ENCODE data around the gene ULK3. TPM values are rescaled to one million over a fixed set of nuclear protein-coding genes. Genes with fewer than 3 reads are reported as not detected.

The ULK3 gene
- total and polyA plus RNA-seq, 2 of the 4 experiments (the other 2 are of a cell fraction): 11.8 to 22.7 TPM

- H3K23ac ChIP-seq (ENCODE audit: low read depth, low read length): no peak overlapping the region
- dilution Hi-C loops (cut with HindIII; ENCODE audit: low sequenced_read_pairs, unreplicated experiment): no loop called here
- H3K4me1 ChIP-seq (ENCODE audit: control insufficient read depth, insufficient read depth, low read length): peaks cover 9% of the 10 kb centered on the region
- H2BK5ac ChIP-seq (ENCODE audit: low read depth, low read length, poor library complexity, severe bottlenecking): no peak overlapping the region
- no peak overlapping the region for H3K56ac ChIP-seq (ENCODE audit: extremely low read depth, insufficient read depth, low read length)
- no peak overlapping the region for H3K14ac ChIP-seq (replicated peaks; ENCODE audit: low read depth, low read length)
- no peak overlapping the region for H3K4me3 ChIP-seq (ENCODE audit: insufficient read depth, low read depth, low read length)
- no peak for ATAC-seq (ENCODE audit: low read depth)
- H2BK20ac ChIP-seq (ENCODE audit: low read depth, low read length): no peak overlapping the region
- intact Hi-C loops (cut with micrococcal nuclease): loop anchor here (5.0 kb wide), 1 partner anchor 49 kb away; the partner anchor contains the start of gene ULK3
- H4K20me1 ChIP-seq (ENCODE audit: insufficient read depth, low read length): no peaks in the 10 kb centered on the region; the same call in 1 of the 2 replicates
- H3K27ac ChIP-seq (ENCODE audit: insufficient read depth, low read length): no peak overlapping the region
- WGBS, 2 experiments (ENCODE audit: extremely low coverage in 2 of 2, insufficient read length in 1 of 2): no CpG with 5 or more reads among the region's 3 CpGs
- no peak overlapping the region for H4K91ac ChIP-seq (ENCODE audit: insufficient read depth, low read depth, low read length)
- CTCF ChIA-PET: interaction anchor here (1.1 kb wide), 1 partner anchor 10 kb away, joined by 3 read pairs; no protein-coding TSS in a partner anchor
- H3K18ac ChIP-seq (ENCODE audit: low read depth, low read length): no peak overlapping the region
- DNase-seq: no peak
- peaks cover 21% of the 10 kb centered on the region for H3K9me1 ChIP-seq (ENCODE audit: insufficient read depth, low read length)
- no peak overlapping the region for H3K9ac ChIP-seq (ENCODE audit: low read depth, low read length)
- H2AK9ac ChIP-seq (replicated peaks; ENCODE audit: low read depth, low read length, poor library complexity): peak overlapping the region; percentile 13
- H2AK5ac ChIP-seq (ENCODE audit: low read depth, low read length): no peak overlapping the region
- H2BK120ac ChIP-seq (ENCODE audit: low read depth, low read length): no peak overlapping the region
- H3K4me2 ChIP-seq (ENCODE audit: low read depth, low read length): no peak overlapping the region
- BruUV-seq (replicated peaks): no TSS peak
- peaks cover 16 to 32% of the 10 kb centered on the region in 2 experiments; a peak in 3 of 4 replicates for H3K79me1 ChIP-seq (ENCODE audit: low read depth in 1 of 2, low read length in 2 of 2)
- TF ChIP-seq CHD1 (IDR thresholded peaks at IDR 0.05; ENCODE audit: low read depth, low read length): no peak
- TF ChIP-seq NFE2L2 (IDR thresholded peaks at IDR 0.05; ENCODE audit: low read depth, low read length): no peak
- TF ChIP-seq MAZ (IDR thresholded peaks at IDR 0.05; ENCODE audit: borderline replicate concordance, low read depth, low read length): no peak
- no peak for TF ChIP-seq USF2 (IDR thresholded peaks at IDR 0.05; ENCODE audit: low read depth, low read length)
- TF ChIP-seq RAD21 (IDR thresholded peaks at IDR 0.05; ENCODE audit: low read length): no peak
- no peak for TF ChIP-seq BHLHE40 (IDR thresholded peaks at IDR 0.05; ENCODE audit: low read depth, low read length)
- TF ChIP-seq RCOR1 (IDR thresholded peaks at IDR 0.05; ENCODE audit: insufficient replicate concordance, low read length): no peak
- TF ChIP-seq SMC3 (IDR thresholded peaks at IDR 0.05; ENCODE audit: low read depth, low read length): no peak
- TF ChIP-seq RFX5 (IDR thresholded peaks at IDR 0.05; ENCODE audit: low read depth, low read length): no peak
- no peak for TF ChIP-seq FOS (IDR thresholded peaks at IDR 0.05; ENCODE audit: low read depth, low read length)
- TF ChIP-seq POLR2A (IDR thresholded peaks at IDR 0.05; ENCODE audit: low read depth, low read length): no peak
- TF ChIP-seq CTCF (conservative IDR thresholded peaks at IDR 0.05; ENCODE audit: low read depth, low read length): no peak
- no peak for TF ChIP-seq MAFK (IDR thresholded peaks at IDR 0.05; ENCODE audit: low read depth, low read length)
- no peak for TF ChIP-seq CEBPB (IDR thresholded peaks at IDR 0.05; ENCODE audit: low read depth, low read length)
- TF ChIP-seq ELK1 (IDR thresholded peaks at IDR 0.05; ENCODE audit: borderline replicate concordance, low read depth, low read length): no peak
- TF ChIP-seq MXI1 (IDR thresholded peaks at IDR 0.05; ENCODE audit: borderline replicate concordance, low read depth, low read length): no peak
- H2AFZ ChIP-seq (replicated peaks; ENCODE audit: low read length, poor library complexity): peak overlapping the region; percentile 56
- no peak overlapping the region for H3K4ac ChIP-seq (ENCODE audit: low read depth, low read length)
- POLR2A ChIA-PET (ENCODE audit: unreplicated experiment): no interaction called here
- no peak overlapping the region for H4K5ac ChIP-seq (ENCODE audit: low read depth, low read length)
- in situ Hi-C loops (cut with MboI; ENCODE audit: low sequenced_read_pairs): no loop called here
- no peaks in the 10 kb centered on the region for H3K9me3 ChIP-seq (ENCODE audit: control insufficient read depth, insufficient read depth, low read length)
- H4K8ac ChIP-seq (ENCODE audit: low read depth in 2 of 2, low read length in 2 of 2): no peak overlapping the region
- peaks cover 27% of the 10 kb centered on the region for H3K36me3 ChIP-seq (ENCODE audit: control insufficient read depth, insufficient read depth, low read length)
- no peaks in the 10 kb centered on the region for H3K27me3 ChIP-seq (ENCODE audit: control insufficient read depth, insufficient read depth, low read length)
- H2BK15ac ChIP-seq (ENCODE audit: low read depth, low read length): no peak overlapping the region
Observed at GRCh38 chr15:74891469-74891868, 48.5 kb upstream of the ULK3 start.

All from IMR-90 (cell line).